AG04449 (cell line): ENCODE measurements around the gene TC2N.

ENCODE experiments used
- CTCF ChIA-PET: fragments of 350-600 bp; formaldehyde crosslinking; extraction: SDS; loops from one replicate; lab custom pipeline; 2021; ENCODE audit warnings: antibody characterized with exemption; lab: Yijun Ruan, JAX
- POLR2A ChIA-PET: fragments of 400-600, 350-600 bp; formaldehyde crosslinking; extraction: SDS; loops from one replicate; lab custom pipeline; 2020; ENCODE audit warnings: antibody characterized with exemption, inconsistent platforms; lab: Yijun Ruan, JAX
- DNase-seq: peaks from one replicate; pipeline ENCODE4 v3.0.0-alpha.2; 2010; ENCODE audit warnings: low read depth, low spot score
- H3K4me3 ChIP-seq: 2 replicates; pipeline ENCODE4 v1.5.1; 2011; ENCODE audit warnings: low read depth, mild to moderate bottlenecking, control low read depth, low read length
- TF ChIP-seq, protein P1 (sequence below): IDR thresholded peaks from one replicate; pipeline ENCODE4 v1.5.1; 2011; ENCODE audit warnings: mild to moderate bottlenecking, moderate library complexity, low read length, control low read depth, inconsistent platforms; ENCODE audit not compliant: insufficient read depth; ENCODE audit errors: missing control alignments

The TC2N gene

DNA sequence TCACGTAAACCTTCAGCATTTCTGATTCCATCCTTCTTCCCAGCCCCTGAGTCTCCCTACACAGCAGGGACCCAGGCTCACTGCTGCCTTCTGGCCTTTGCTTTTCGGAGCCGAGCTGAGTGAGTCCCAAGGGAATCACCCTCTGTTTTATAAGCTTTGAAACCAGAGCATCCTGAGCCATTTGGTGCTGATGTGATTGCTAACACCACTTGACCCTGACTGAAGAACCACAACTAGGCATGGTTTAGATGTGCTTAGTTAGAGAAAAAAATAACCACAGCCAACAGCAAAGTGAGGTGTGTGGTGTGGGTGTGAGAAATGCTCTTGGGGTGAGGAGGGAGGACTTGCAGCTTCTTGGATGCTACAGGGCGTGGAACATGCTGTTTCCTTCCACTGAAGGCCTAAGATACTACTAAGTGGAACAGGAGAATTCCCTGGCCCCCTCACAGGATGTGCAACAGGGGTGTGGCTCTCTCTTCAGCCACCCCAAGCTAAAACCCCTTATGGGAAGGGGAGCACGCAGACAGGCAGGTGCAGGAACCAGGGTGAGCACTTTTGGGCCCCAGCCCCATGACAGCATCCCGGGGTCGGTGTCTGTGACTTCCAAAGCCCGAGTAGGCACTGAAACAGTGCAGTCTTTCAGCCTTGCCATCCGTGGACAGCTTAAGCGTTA is at the start of gene TC2N:
Gene TC2N (minus strand): TSS at position 221 of the 673 bp plus-strand sequence. CDS start 53,767 bp downstream, outside the sequence.
- DNase-seq: no peak
- POLR2A ChIA-PET: no interaction called here
- CTCF ChIA-PET: no interaction called here
- no peak within 1 kb of the TSS for H3K4me3 ChIP-seq
- TF ChIP-seq, protein P1, sequence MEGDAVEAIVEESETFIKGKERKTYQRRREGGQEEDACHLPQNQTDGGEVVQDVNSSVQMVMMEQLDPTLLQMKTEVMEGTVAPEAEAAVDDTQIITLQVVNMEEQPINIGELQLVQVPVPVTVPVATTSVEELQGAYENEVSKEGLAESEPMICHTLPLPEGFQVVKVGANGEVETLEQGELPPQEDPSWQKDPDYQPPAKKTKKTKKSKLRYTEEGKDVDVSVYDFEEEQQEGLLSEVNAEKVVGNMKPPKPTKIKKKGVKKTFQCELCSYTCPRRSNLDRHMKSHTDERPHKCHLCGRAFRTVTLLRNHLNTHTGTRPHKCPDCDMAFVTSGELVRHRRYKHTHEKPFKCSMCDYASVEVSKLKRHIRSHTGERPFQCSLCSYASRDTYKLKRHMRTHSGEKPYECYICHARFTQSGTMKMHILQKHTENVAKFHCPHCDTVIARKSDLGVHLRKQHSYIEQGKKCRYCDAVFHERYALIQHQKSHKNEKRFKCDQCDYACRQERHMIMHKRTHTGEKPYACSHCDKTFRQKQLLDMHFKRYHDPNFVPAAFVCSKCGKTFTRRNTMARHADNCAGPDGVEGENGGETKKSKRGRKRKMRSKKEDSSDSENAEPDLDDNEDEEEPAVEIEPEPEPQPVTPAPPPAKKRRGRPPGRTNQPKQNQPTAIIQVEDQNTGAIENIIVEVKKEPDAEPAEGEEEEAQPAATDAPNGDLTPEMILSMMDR: no peak

DNA sequence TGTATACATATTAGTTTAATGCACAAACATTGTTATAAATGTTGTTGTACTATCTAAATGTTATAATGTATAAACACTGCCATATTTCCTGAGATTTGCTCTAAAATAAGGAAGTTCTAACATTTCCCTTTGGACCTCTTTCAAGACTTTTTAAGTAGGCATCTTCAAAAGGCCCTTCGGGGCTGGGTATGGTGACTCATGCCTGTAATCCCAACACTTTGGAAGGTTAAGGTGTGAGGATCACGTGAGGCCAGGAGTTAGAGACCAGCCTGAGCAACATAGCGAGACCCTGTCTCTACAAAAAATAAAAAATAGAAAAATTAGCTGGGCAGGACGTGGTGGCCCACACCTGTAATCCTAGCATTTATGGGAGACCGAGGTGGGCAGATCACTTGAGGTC is 44.7 kb upstream of the TC2N start:
- TF ChIP-seq, protein P1: no peak
- no peak overlapping the region for H3K4me3 ChIP-seq
- DNase-seq: no peak
- ChIA-PET CTCF (interaction anchor here (1.1 to 2.0 kb wide), 2 partner anchors 85 to 262 kb away, joined by 3 to 4 read pairs; no protein-coding TSS in a partner anchor), POLR2A (no interaction called here)

DNA sequence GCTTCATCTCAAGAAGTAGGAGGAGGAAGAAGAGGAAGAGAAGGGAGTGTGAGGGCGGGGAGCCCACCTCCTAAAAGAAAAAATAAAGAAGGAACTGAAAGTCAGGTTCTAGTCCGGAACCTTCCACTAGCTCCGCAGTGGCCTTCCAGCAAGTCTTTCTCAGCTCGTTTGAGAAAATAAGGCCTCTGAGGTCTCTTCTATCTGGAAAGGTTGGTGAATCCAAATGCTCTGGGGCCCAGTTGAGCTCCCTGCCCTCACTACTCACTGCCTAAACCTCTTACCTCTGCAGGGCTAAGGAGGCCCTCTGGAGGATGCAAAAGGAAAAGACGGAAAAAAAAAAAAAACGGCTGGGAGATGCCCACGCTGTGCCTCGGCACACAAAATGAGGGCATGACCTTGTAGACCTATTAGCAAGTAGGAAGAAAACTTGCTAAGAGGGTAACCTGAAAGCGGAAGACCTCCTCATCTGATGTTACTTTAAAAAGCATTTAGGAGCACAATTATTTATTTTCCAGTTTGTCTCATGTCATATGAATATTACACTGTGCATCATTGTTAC is 44.2 kb upstream of the TC2N start:
- no peak overlapping the region for H3K4me3 ChIP-seq
- DNase-seq: no peak
- ChIA-PET POLR2A (no interaction called here), CTCF (interaction anchor here (0.7 to 2.0 kb wide), 6 partner anchors 13 to 588 kb away, joined by 3 to 4 read pairs (median 4); no protein-coding TSS in a partner anchor)
- TF ChIP-seq, protein P1: peak; percentile 31

DNA sequence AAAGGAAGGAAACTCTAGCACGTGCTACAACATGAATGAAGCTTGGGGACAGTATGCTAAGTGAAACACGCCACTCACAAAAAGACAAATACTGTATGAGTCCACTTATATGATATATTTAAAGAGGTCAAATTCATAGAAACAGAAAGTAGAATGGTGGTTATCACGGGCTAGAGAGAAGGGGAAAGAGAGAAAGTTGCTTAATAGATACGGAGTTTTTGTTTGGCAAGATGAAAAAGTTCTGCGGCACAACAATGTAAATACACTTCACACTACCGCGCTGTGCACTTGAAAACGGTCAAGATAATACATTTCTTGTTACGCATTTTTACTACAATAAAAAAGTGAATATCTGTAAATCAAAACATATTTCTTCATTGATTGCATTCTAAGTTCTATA is 42.9 kb upstream of the TC2N start:
- no peak for DNase-seq
- POLR2A ChIA-PET: no interaction called here
- CTCF ChIA-PET: interaction anchor here (1.1 kb wide), 1 partner anchor 15 kb away, joined by 4 read pairs; no protein-coding TSS in a partner anchor
- H3K4me3 ChIP-seq: no peak overlapping the region
- TF ChIP-seq, protein P1: no peak

DNA sequence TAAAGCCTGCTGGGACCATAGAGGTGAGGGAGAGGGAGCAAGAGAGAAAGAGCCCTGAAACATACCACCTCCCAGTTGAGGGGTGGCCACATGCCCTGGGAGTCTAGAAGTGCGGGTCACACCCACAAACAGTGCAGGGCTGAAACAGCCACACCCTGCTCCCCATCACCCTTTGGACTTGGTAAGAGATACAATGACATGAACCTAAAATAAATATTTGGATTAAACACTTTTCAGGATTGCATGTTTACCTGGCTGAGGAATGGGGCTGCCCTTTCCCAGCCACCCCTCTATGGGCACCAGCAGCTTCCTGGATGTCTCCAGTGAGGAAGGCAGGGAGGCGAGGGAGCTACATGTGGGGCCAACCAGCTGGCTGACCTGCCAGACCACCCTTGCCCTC is 39.0 kb upstream of the TC2N start:
- CTCF ChIA-PET: no interaction called here

More for the DNA sequence above, 39.0 kb upstream of the TC2N start:
- DNase-seq: no peak
- TF ChIP-seq, protein P1: no peak
- no peak overlapping the region for H3K4me3 ChIP-seq
- POLR2A ChIA-PET: no interaction called here
